K562 (cell line): ENCODE results near the gene POC1B. TPM values are rescaled to one million over a fixed set of nuclear protein-coding genes. Genes with fewer than 3 reads are reported as not detected.
A peak's percentile ranks its signal among the peaks of the same experiment; 100 is the strongest.

ENCODE experiments used
- ATAC-seq: fragments of 200-7000 bp; cut with Tn5 transposase; 3 replicates; pipeline ENCODE4 v1.9.1; 2020; ENCODE audit warnings: moderate library complexity
- BruUV-seq: library from RNA; stranded (reverse); fragments of 400-500 nt; replicated peaks from 2 replicates; lab custom pipeline; 2021; lab: Mats Ljungman, UMichigan
- CTCF ChIA-PET: fragments of 300-600 bp; formaldehyde crosslinking; extraction: SDS; loops from one replicate; lab custom pipeline; 2021; ENCODE audit warnings: low intra/inter-chr PET ratio; lab: Yijun Ruan, JAX
- POLR2A ChIA-PET: fragments of 300-600, 350-650 bp; sonication (Branson Sonifier 250); formaldehyde crosslinking; extraction: SDS; loops from one replicate; lab custom pipeline; 2021; ENCODE audit warnings: antibody characterized with exemption, inconsistent platforms; lab: Yijun Ruan, JAX
- DNase-seq, 4 experiments: peaks; one replicate each; pipeline versions ENCODE4 v3.0.0 to v3.0.0-alpha.2; 2011 to 2018; ENCODE audit warnings: low spot score in 3 of 4, mixed read lengths in 3 of 4; ENCODE audit errors: extremely low read depth in 1 of 4
- FAIRE-seq: peaks from 2 replicates; lab custom pipeline; 2011; peaks lifted over from hg19 to GRCh38; lab: Jason Lieb, UNC
- H2AFZ ChIP-seq: 2 replicates; pipeline ENCODE4 v1.6.0; 2011; ENCODE audit warnings: low read depth, low read length, control low read depth, inconsistent platforms
- H3K27ac ChIP-seq: fragments of 200-600 bp; 3 replicates; pipeline ENCODE4 v1.8.0; 2011; ENCODE audit warnings: low read depth, mild to moderate bottlenecking, control low read depth, inconsistent platforms, low read length, moderate library complexity, mixed read lengths; ENCODE audit errors: extremely low read depth
- H3K27me3 ChIP-seq, 2 experiments: fragments of 300-600 bp in 1 of 2; 2 replicates in 1 of 2; 3 replicates in 1 of 2; pipeline versions ENCODE4 v1.6.0 to v1.8.0; 2011; ENCODE audit warnings: inconsistent platforms in 2 of 2, low read length in 2 of 2, mild to moderate bottlenecking in 1 of 2, mixed read lengths in 1 of 2, moderate library complexity in 1 of 2; ENCODE audit not compliant: control insufficient read depth in 2 of 2, insufficient read depth in 2 of 2
- H3K36me3 ChIP-seq: fragments of 300-600 bp; 3 replicates; pipeline ENCODE4 v1.8.0; 2011; ENCODE audit warnings: mild to moderate bottlenecking, low read length, inconsistent platforms; ENCODE audit not compliant: control insufficient read depth, insufficient read depth
- H3K4me1 ChIP-seq, 2 experiments: fragments of 200-600 bp in 1 of 2; replicated peaks in 1 of 2; 2 replicates in 1 of 2; 3 replicates in 1 of 2; pipeline versions ENCODE4 v1.5.1 to v1.8.0; 2011; ENCODE audit warnings: inconsistent platforms in 2 of 2, low read length in 2 of 2, mild to moderate bottlenecking in 1 of 2, mixed read lengths in 1 of 2, moderate library complexity in 1 of 2; ENCODE audit not compliant: control insufficient read depth in 2 of 2, insufficient read depth in 2 of 2
- H3K4me2 ChIP-seq: 2 replicates; pipeline ENCODE4 v1.6.1; 2011; ENCODE audit warnings: low read length, control low read depth, inconsistent platforms, mixed read lengths; ENCODE audit not compliant: insufficient read depth
- H3K4me3 ChIP-seq: fragments of 200-600 bp; sonication (generic), shearing (Covaris generic); 2 replicates; pipeline ENCODE4 v1.5.1; 2016; ENCODE audit warnings: control low read depth, inconsistent platforms
- H3K79me2 ChIP-seq: fragments of 200-600 bp; 3 replicates; pipeline ENCODE4 v1.8.0; 2011; ENCODE audit warnings: low read length, inconsistent platforms; ENCODE audit not compliant: control insufficient read depth, insufficient read depth
- H3K9ac ChIP-seq, 2 experiments: 2 replicates each; pipeline versions ENCODE4 v1.6.0 to v1.6.1; 2011; ENCODE audit warnings: low read depth in 2 of 2, low read length in 2 of 2, control low read depth in 1 of 2, inconsistent platforms in 1 of 2, mild to moderate bottlenecking in 1 of 2, mixed read lengths in 1 of 2; ENCODE audit not compliant: insufficient read depth in 1 of 2
- H3K9me1 ChIP-seq: one replicate; pipeline ENCODE4 v1.6.0; 2011; ENCODE audit warnings: inconsistent platforms, mild to moderate bottlenecking, low read length, moderate library complexity; ENCODE audit not compliant: control insufficient read depth, insufficient read depth
- H3K9me3 ChIP-seq: replicated peaks from 2 replicates; pipeline ENCODE4 v1.5.1; 2011; ENCODE audit warnings: low read depth, low read length, inconsistent platforms; ENCODE audit not compliant: control insufficient read depth, insufficient read depth
- H4K20me1 ChIP-seq: replicated peaks from 2 replicates; pipeline ENCODE4 v1.6.1; 2011; ENCODE audit warnings: low read length, inconsistent platforms, mixed read lengths; ENCODE audit not compliant: control insufficient read depth, insufficient read depth
- CREB1 ChIP-seq, 2 experiments: sonication (generic) in 1 of 2; formaldehyde crosslinking in 1 of 2; IDR thresholded peaks; 2 replicates each; pipeline versions ENCODE4 v1.6.1 to v1.8.0; 2012 to 2022; ENCODE audit warnings: inconsistent platforms in 1 of 2, mild to moderate bottlenecking in 1 of 2, missing genetic modification reagents in 1 of 2, moderate library complexity in 1 of 2
- ELF1 ChIP-seq: fragments of 200-800 bp; sonication (Bioruptor generic); IDR thresholded peaks from 2 replicates; pipeline ENCODE4 v1.6.1; 2016; ENCODE audit warnings: missing genetic modification characterization, missing compliant biosample characterization
- ILF3 ChIP-seq: fragments of 450-650 bp; IDR thresholded peaks from 2 replicates; pipeline ENCODE4 v1.6.1; 2018; ENCODE audit warnings: antibody characterized with exemption, mild to moderate bottlenecking, moderate library complexity, borderline replicate concordance
- KLF16 ChIP-seq: IDR thresholded peaks from 2 replicates; pipeline ENCODE4 v1.6.1; 2016; ENCODE audit warnings: antibody characterized with exemption
- KLF6 ChIP-seq: fragments of 250-450 bp; sonication (Bioruptor Pico); IDR thresholded peaks from 2 replicates; pipeline ENCODE4 v1.4.0; 2020; ENCODE audit warnings: mild to moderate bottlenecking, moderate library complexity, borderline replicate concordance
- NR1H2 ChIP-seq: sonication (generic); formaldehyde crosslinking; IDR thresholded peaks from 2 replicates; pipeline ENCODE4 v1.4.0; 2020; ENCODE audit warnings: mild to moderate bottlenecking, missing genetic modification reagents
- PKNOX1 ChIP-seq: fragments of 450-650 bp; IDR thresholded peaks from 2 replicates; pipeline ENCODE4 v1.6.1; 2016
- SREBF2 ChIP-seq: sonication (generic); formaldehyde crosslinking; IDR thresholded peaks from 2 replicates; pipeline ENCODE4 v1.4.0; 2020; ENCODE audit warnings: mild to moderate bottlenecking, missing genetic modification reagents
- STAT5B ChIP-seq: fragments of 250-450 bp; sonication (Bioruptor Pico); IDR thresholded peaks from 2 replicates; pipeline ENCODE4 v1.8.0; 2021; ENCODE audit warnings: mild to moderate bottlenecking, inconsistent platforms
- ZFPM2 ChIP-seq: fragments of 250-450 bp; sonication (Bioruptor Pico); IDR thresholded peaks from 2 replicates; pipeline ENCODE4 v1.5.1; 2022; ENCODE audit warnings: mild to moderate bottlenecking
- ZNF655 ChIP-seq: fragments of 250-450 bp; sonication (Bioruptor Pico); IDR thresholded peaks from 2 replicates; pipeline ENCODE4 v1.5.0; 2021
- WGBS: fragments of 100-300 bp; shearing (Covaris generic); methylation state at CpG from one replicate; pipeline ENCODE4 v1.1.6; 2016; ENCODE audit warnings: low coverage, mixed read lengths; ENCODE audit not compliant: insufficient coverage; ENCODE audit errors: missing lambda C conversion rate; 5-methylcytosine and 5-hydroxymethylcytosine counted together
- in situ Hi-C: fragments of 300-500 bp; cut with MboI; formaldehyde crosslinking; loops from 4 replicates; pipeline ENCODE4 v1.15.0; 2018; ENCODE audit warnings: inconsistent platforms, mixed read lengths
- intact Hi-C: fragments of 100-400 bp; cut with micrococcal nuclease; formaldehyde crosslinking; loops from 2 replicates; pipeline ENCODE4 v1.14.2; 2022
- polyA plus RNA-seq, 8 experiments: library from polyadenylated mRNA; depleted of rRNA in 4 of 8; stranded (reverse) in 5 of 8; unstranded in 3 of 8; fragments of >200 nt; fragmentation: Nextera tagmentation in 2 of 8; fragmentation: Illumina TruSeq in 1 of 8; extraction: Ambion mirVana in 2 of 8; extraction: Trizol in 1 of 8; gene quantifications; 2 replicates each; pipeline versions ENCODE4 v1.2.1 to v1.2.3, GENCODE V29; 2011 to 2014; ENCODE audit warnings: inconsistent platforms in 1 of 8, missing spikeins in 1 of 8
- total RNA-seq, 7 experiments: library from RNA; depleted of rRNA in 6 of 7; stranded (reverse); fragments of >200 nt in 6 of 7; fragmentation: Illumina TruSeq in 2 of 7; extraction: Trizol in 2 of 7; gene quantifications; 2 replicates each; pipeline versions ENCODE4 v1.2.1 to v1.2.3, GENCODE V29; 2011 to 2021; ENCODE audit warnings: low replicate concordance in 1 of 7

POC1B gene
- total and polyA plus RNA-seq, 9 of the 15 experiments (the other 6 are each of a cell fraction or from before 2014, with no cell fraction given) = 4.5 to 16.1 (median 10.4) TPM

GRCh38 chr12:89523843-89524540 is 1.9 kb downstream of the POC1B start:
- no peak for TF ChIP-seq CREB1 (IDR thresholded peaks at IDR 0.05)
- TF ChIP-seq CREB1 (CRISPR knock-in tag; IDR thresholded peaks at IDR 0.05) = no peak
- no peak for TF ChIP-seq ZFPM2 (CRISPR knock-in tag)
- peak; percentile 61 for TF ChIP-seq PKNOX1
- no peak for TF ChIP-seq KLF16
- no peak for TF ChIP-seq KLF6 (CRISPR knock-in tag)
- 0 out of 2 replicates have a peak, but pooled peaks have one; percentile 65 for TF ChIP-seq NR1H2 (CRISPR knock-in tag)
- peak; percentile 83; the same call in 1 of the 2 replicates for TF ChIP-seq SREBF2 (CRISPR knock-in tag)
- no peak for TF ChIP-seq STAT5B (CRISPR knock-in tag)
- TF ChIP-seq ELF1 (tag) = peak; percentile 29; the same call in 1 of the 2 replicates
- TF ChIP-seq ILF3 = no peak
- TF ChIP-seq ZNF655 (CRISPR knock-in tag) = no peak
- TF ChIP-seq, all 486 proteins: peak for 4
- Histone ChIP-seq H3K4me2 (peak overlapping the region; percentile 100), H3K79me2 (peaks cover 57% of the 10 kb centered on the region), H3K4me3 (peak overlapping the region; percentile 93), H3K36me3 (peaks cover 17% of the 10 kb centered on the region; the same call in 1 of the 3 replicates), H3K27ac (peak overlapping the region; percentile 73), H3K9ac (peak overlapping the region; percentile 91 to 94), H3K27me3 (no peaks in the 10 kb centered on the region), H2AFZ (peak overlapping the region; percentile 100), H3K4me1 (peaks cover 10 to 21% of the 10 kb centered on the region in 2 experiments; a peak in 4 of 5 replicates), H4K20me1 (no peaks in the 10 kb centered on the region), H3K9me3 (no peaks in the 10 kb centered on the region), H3K9me1 (no peaks in the 10 kb centered on the region)
- ChIA-PET CTCF (interaction anchor here (0.9 to 2.6 kb wide), 3 partner anchors 52 to 506 kb away, joined by 4 to 17 read pairs (median 5); no protein-coding TSS in a partner anchor), POLR2A (interaction anchor here (0.6 to 2.4 kb wide), 8 partner anchors 11 to 394 kb away, joined by 3 to 8 read pairs (median 4); no protein-coding TSS in a partner anchor)
- WGBS = 8% methylated on average over 21 of the region's 21 CpGs
- TSS peak; percentile 45 for BruUV-seq
- intact Hi-C loops = loop anchor here (10.0 kb wide), 2 partner anchors 469 to 1379 kb away; partner anchors contain the start of genes CEP290 and TMTC3
- ATAC-seq (no peak), DNase-seq (peak in 1 of 4 experiments; percentile 15), FAIRE-seq (peak; percentile 71)
- in situ Hi-C loops = loop anchor here (10.0 kb wide), 1 partner anchor 509 kb away; no protein-coding TSS in a partner anchor
